Retinal pigment epithelial cell (primary cell): Measurements from ENCODE around the gene GP1BB.

Experiments
- DNase-seq: peaks from one replicate; pipeline ENCODE4 v3.0.0-alpha.2; 2010; ENCODE audit warnings: low read depth
- H3K4me3 ChIP-seq: 2 replicates; pipeline ENCODE4 v1.5.1; 2011; ENCODE audit warnings: mild to moderate bottlenecking, low read length, control low read depth, moderate library complexity
- CTCF ChIP-seq: conservative IDR thresholded peaks from 2 replicates; pipeline ENCODE4 v1.5.1; 2011; ENCODE audit warnings: low read depth, low read length, control low read depth, inconsistent platforms

The GP1BB gene

GRCh38 chr22:19765477-19766239, 42.3 kb downstream of the GP1BB start:
- DNase-seq, result no peak
- no peak overlapping the region for H3K4me3 ChIP-seq
- no peak for TF ChIP-seq CTCF

GRCh38 chr22:19766240-19766510, 42.8 kb downstream of the GP1BB start:
- TF ChIP-seq CTCF, result no peak
- no peak overlapping the region for H3K4me3 ChIP-seq
- DNase-seq, result no peak

GRCh38 chr22:19766511-19767426, 43.4 kb downstream of the GP1BB start:
- DNase-seq, result no peak
- no peak overlapping the region for H3K4me3 ChIP-seq
- TF ChIP-seq CTCF, result peak; percentile 14

- DNase-seq, result no peak
- TF ChIP-seq CTCF, result no peak
- no peak overlapping the region for H3K4me3 ChIP-seq
Observed at GRCh38 chr22:19767427-19768341, 44.3 kb downstream of the GP1BB start.

GRCh38 chr22:19769393-19769715, 46.0 kb downstream of the GP1BB start:
- TF ChIP-seq CTCF, result no peak
- no peak overlapping the region for H3K4me3 ChIP-seq
- no peak for DNase-seq

- H3K4me3 ChIP-seq, result no peak overlapping the region
- TF ChIP-seq CTCF, result no peak
- DNase-seq, result no peak
Observed at GRCh38 chr22:19770349-19771220, 47.2 kb downstream of the GP1BB start.
